Activated T-cell treated with anti-CD3 and anti-CD28 coated beads, Interleukin-2, amount 50 U/mL, for 4 hours (primary cell): ENCODE data around the gene TMCC2. TPM values are rescaled to one million over a fixed set of nuclear protein-coding genes. Genes with fewer than 3 reads are reported as not detected.

Experiments used
- ATAC-seq, 2 donors: fragments of 200-7000 bp; cut with Tn5 transposase; one replicate each; pipeline ENCODE4 v1.10.0; 2021
- DNase-seq: peaks from one replicate; pipeline ENCODE4 v3.0.0-alpha.2; 2020
- H3K27me3 Mint-ChIP-seq: one replicate; pipeline ENCODE4 v1.8.0; 2021; ENCODE audit warnings: low read depth, mixed read lengths
- H3K36me3 Mint-ChIP-seq: one replicate; pipeline ENCODE4 v1.8.0; 2022; ENCODE audit warnings: mixed read lengths; ENCODE audit not compliant: insufficient read depth
- H3K4me1 Mint-ChIP-seq: one replicate; pipeline ENCODE4 v1.8.0; 2021; ENCODE audit warnings: low read depth, mixed read lengths
- H3K4me3 Mint-ChIP-seq: one replicate; pipeline ENCODE4 v1.8.0; 2021; ENCODE audit warnings: mild to moderate bottlenecking, moderate library complexity, mixed read lengths
- H3K9me3 Mint-ChIP-seq: one replicate; pipeline ENCODE4 v1.8.0; 2021; ENCODE audit warnings: mixed read lengths
- total RNA-seq, 3 donors: library from RNA; stranded (reverse); gene quantifications; one replicate each; pipeline ENCODE4 v1.2.1, GENCODE V29; 2021

The TMCC2 gene
- total RNA-seq, 3 donors from 2014 or later = 7.8 to 13.6 (median 11.5) TPM

GRCh38 chr1:205250699-205251098, 23.0 kb downstream of the TMCC2 start:
- Mint-ChIP-seq H3K4me1 (peaks cover 3% of the 10 kb centered on the region), H3K4me3 (no peak overlapping the region), H3K36me3 (no peaks in the 10 kb centered on the region), H3K27me3 (no peaks in the 10 kb centered on the region), H3K9me3 (no peaks in the 10 kb centered on the region)
- ATAC-seq (no peak), DNase-seq (no peak)

GRCh38 chr1:205251576-205251975, 23.8 kb downstream of the TMCC2 start:
- Mint-ChIP-seq H3K27me3 (no peaks in the 10 kb centered on the region), H3K9me3 (no peaks in the 10 kb centered on the region), H3K4me3 (no peak overlapping the region), H3K4me1 (peaks cover 2% of the 10 kb centered on the region), H3K36me3 (no peaks in the 10 kb centered on the region)
- DNase-seq = no peak
- ATAC-seq = no peak

- no peak overlapping the region for H3K4me3 Mint-ChIP-seq
- H3K36me3 Mint-ChIP-seq = no peaks in the 10 kb centered on the region
- H3K9me3 Mint-ChIP-seq = no peaks in the 10 kb centered on the region
- peak; percentile 84 for DNase-seq
- peaks cover 2% of the 10 kb centered on the region for H3K4me1 Mint-ChIP-seq
- peak; percentile 93 to 95 for ATAC-seq
- H3K27me3 Mint-ChIP-seq = no peaks in the 10 kb centered on the region
Observed at GRCh38 chr1:205255941-205256780, 28.4 kb downstream of the TMCC2 start.

GRCh38 chr1:205256951-205257625, 29.3 kb downstream of the TMCC2 start:
- Mint-ChIP-seq H3K27me3 (no peaks in the 10 kb centered on the region), H3K9me3 (no peaks in the 10 kb centered on the region), H3K4me3 (no peak overlapping the region), H3K4me1 (peaks cover 6% of the 10 kb centered on the region), H3K36me3 (no peaks in the 10 kb centered on the region)
- DNase-seq = no peak
- no peak for ATAC-seq

- H3K27me3 Mint-ChIP-seq = no peaks in the 10 kb centered on the region
- H3K4me3 Mint-ChIP-seq = no peak overlapping the region
- no peak for ATAC-seq
- no peak for DNase-seq
- H3K9me3 Mint-ChIP-seq = no peaks in the 10 kb centered on the region
- H3K36me3 Mint-ChIP-seq = no peaks in the 10 kb centered on the region
- H3K4me1 Mint-ChIP-seq = peaks cover 11% of the 10 kb centered on the region
Observed at GRCh38 chr1:205257735-205258134, 30.0 kb downstream of the TMCC2 start.

- no peak for DNase-seq
- ATAC-seq = no peak
- Mint-ChIP-seq H3K36me3 (no peaks in the 10 kb centered on the region), H3K9me3 (no peaks in the 10 kb centered on the region), H3K27me3 (no peaks in the 10 kb centered on the region), H3K4me3 (no peak overlapping the region), H3K4me1 (peaks cover 12% of the 10 kb centered on the region)
Observed at GRCh38 chr1:205258261-205258691, 30.5 kb downstream of the TMCC2 start.

- DNase-seq (no peak), ATAC-seq (no peak)
- no peaks in the 10 kb centered on the region for H3K36me3 Mint-ChIP-seq
- no peaks in the 10 kb centered on the region for H3K9me3 Mint-ChIP-seq
- peaks cover 12% of the 10 kb centered on the region for H3K4me1 Mint-ChIP-seq
- H3K27me3 Mint-ChIP-seq = no peaks in the 10 kb centered on the region
- no peak overlapping the region for H3K4me3 Mint-ChIP-seq
Observed at GRCh38 chr1:205258719-205259118, 31.0 kb downstream of the TMCC2 start.

GRCh38 chr1:205259324-205259832, 31.6 kb downstream of the TMCC2 start:
- Mint-ChIP-seq H3K9me3 (no peaks in the 10 kb centered on the region), H3K27me3 (no peaks in the 10 kb centered on the region), H3K36me3 (no peaks in the 10 kb centered on the region), H3K4me1 (peaks cover 12% of the 10 kb centered on the region), H3K4me3 (no peak overlapping the region)
- ATAC-seq (no peak), DNase-seq (no peak)

GRCh38 chr1:205259998-205260397, 32.3 kb downstream of the TMCC2 start:
- DNase-seq (no peak), ATAC-seq (no peak)
- H3K9me3 Mint-ChIP-seq = no peaks in the 10 kb centered on the region
- H3K36me3 Mint-ChIP-seq = no peaks in the 10 kb centered on the region
- no peak overlapping the region for H3K4me3 Mint-ChIP-seq
- peaks cover 12% of the 10 kb centered on the region for H3K4me1 Mint-ChIP-seq
- H3K27me3 Mint-ChIP-seq = no peaks in the 10 kb centered on the region

- no peak overlapping the region for H3K4me3 Mint-ChIP-seq
- DNase-seq (no peak), ATAC-seq (peak; percentile 38 to 55)
- no peaks in the 10 kb centered on the region for H3K9me3 Mint-ChIP-seq
- H3K36me3 Mint-ChIP-seq = no peaks in the 10 kb centered on the region
- H3K27me3 Mint-ChIP-seq = no peaks in the 10 kb centered on the region
- H3K4me1 Mint-ChIP-seq = peaks cover 10% of the 10 kb centered on the region
Observed at GRCh38 chr1:205260948-205261732, 33.4 kb downstream of the TMCC2 start.

- Mint-ChIP-seq H3K27me3 (no peaks in the 10 kb centered on the region), H3K4me3 (no peak overlapping the region), H3K4me1 (peaks cover 10% of the 10 kb centered on the region), H3K9me3 (no peaks in the 10 kb centered on the region), H3K36me3 (no peaks in the 10 kb centered on the region)
- ATAC-seq (no peak), DNase-seq (no peak)
Observed at GRCh38 chr1:205261946-205262691, 34.4 kb downstream of the TMCC2 start.

- ATAC-seq (no peak), DNase-seq (no peak)
- Mint-ChIP-seq H3K9me3 (no peaks in the 10 kb centered on the region), H3K4me1 (peaks cover 10% of the 10 kb centered on the region), H3K4me3 (no peak overlapping the region), H3K27me3 (no peaks in the 10 kb centered on the region), H3K36me3 (no peaks in the 10 kb centered on the region)
Observed at GRCh38 chr1:205262731-205263171, 35.0 kb downstream of the TMCC2 start.

- ATAC-seq = no peak
- Mint-ChIP-seq H3K36me3 (no peaks in the 10 kb centered on the region), H3K4me1 (peaks cover 10% of the 10 kb centered on the region), H3K27me3 (no peaks in the 10 kb centered on the region), H3K4me3 (no peak overlapping the region), H3K9me3 (no peaks in the 10 kb centered on the region)
- no peak for DNase-seq
Observed at GRCh38 chr1:205263580-205264190, 35.9 kb downstream of the TMCC2 start.
